NCI-H2029 treated with DMSO at 0.1 percent for 48 hours (cell line): Measurements from ENCODE around the gene PRL.

Experiments used
- DNase-seq: peaks from one replicate; lab custom pipeline; 2025; lab: John Stamatoyannopoulos, UW

The PRL gene

DNA sequence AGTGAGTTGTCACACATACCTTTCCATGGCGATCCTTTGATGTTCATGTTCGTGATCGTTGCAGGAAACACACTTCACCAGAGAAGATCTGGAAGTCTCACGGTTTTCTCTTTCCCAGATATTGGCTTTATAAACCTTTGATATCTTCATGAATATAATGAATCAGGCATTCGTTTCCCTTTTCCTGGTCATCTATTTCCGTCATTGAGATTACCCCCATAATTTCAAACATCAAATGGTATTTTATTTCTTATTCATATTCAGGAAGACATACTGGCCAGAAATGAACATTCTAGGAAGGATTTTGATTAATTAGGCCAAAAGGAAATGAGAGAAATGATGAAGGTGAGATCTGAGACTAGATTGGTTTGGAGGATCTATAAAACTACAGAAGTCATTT lies at the start of gene PRL:
Gene PRL, minus strand, starts transcription at position 101 of the 400 bp plus-strand sequence. Its CDS starts 54 bp downstream, at position 47.
- no peak for DNase-seq

DNA sequence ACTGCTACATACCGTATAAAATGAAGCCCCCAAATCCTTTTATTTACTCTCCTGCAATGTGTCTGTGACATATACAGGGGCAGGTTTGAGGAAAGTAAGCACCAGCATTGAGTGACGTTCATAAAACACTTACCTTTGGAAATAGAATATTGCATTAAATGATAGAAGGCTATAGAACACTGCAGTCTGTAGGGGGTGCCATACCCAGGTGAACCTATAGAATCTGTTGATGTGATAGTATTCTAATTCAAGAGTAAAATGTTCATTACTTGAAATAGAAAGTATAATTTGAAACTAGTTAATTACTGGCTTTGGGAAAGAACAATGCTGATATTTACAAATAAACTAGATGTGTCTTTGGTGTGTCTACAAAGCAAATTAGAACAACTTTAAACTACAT lies 47.0 kb upstream of the PRL start:
- no peak for DNase-seq

DNA sequence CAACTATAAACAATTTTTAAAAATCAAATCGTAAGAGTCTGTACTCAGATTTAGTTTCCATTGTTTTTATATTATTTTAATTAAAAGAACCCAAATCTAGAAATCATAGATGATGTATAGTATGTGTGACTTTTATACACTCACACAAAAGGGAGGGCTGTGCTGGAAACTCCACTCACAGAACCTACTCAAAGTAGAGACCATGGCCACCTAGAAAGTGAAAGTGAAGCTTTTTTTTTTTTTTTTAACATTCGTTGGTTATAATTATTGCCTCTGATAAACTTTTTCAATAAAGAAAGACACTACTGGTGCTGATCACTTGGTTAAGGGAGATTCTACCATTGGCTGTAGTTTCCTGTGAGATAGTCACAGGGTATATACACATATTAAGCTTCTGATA lies 37.9 kb upstream of the PRL start:
- no peak for DNase-seq

DNA sequence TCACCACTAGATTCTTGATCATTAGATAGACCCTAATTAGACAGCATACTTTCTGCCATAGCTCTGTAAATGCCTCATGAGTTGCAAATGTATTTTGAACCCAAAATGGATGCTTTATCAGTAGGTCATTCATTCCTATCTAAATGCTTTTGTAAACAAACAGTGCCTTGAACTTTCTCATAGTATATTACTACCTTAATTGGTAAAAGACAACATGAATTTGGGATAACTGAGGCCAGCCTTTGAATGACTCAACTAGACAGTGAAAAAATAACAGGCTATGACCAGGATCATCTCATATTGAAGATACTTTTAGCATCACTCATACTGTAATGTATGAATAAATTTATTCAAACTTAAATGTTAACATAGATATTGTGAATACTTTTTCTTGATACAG lies 37.0 kb upstream of the PRL start:
- DNase-seq, result no peak

DNA sequence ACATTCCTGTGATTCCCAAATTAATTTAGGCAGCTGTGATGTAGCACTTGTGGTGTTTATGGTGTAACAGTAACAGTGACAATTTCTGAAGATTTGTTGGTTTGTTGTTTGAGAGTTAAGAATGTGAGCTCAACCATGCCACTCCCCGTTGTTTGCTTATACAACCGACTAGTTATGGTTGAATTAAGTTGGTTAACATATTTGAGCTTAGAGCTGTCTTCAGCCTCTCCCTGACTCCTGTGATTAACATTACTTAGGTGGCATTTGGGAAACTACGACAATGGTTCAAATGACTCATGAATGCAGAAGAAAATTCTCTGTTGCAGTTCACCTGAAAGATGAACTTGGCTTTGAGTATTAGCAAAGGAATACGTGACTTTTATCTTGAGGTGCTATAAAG lies 35.9 kb upstream of the PRL start:
- no peak for DNase-seq

DNA sequence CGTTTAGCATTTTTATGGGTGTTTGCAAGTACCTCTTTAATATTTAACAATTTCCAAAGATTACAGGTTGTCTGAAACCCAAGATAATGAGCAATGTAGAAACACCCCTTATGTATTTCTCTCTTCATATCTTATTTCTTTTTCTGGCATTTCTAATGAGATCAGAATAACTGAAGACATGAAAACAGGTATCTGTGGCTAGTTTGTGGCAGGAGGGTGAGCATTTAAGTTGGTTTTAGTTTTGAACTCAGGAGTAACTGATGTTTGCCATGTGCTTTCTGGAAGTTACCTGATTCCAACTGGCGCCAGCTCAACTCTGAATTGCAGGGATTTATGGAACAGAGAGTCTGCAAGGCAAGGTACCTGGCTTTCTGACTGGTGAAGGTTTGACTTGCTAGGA lies 35.4 kb upstream of the PRL start:
- no peak for DNase-seq

DNA sequence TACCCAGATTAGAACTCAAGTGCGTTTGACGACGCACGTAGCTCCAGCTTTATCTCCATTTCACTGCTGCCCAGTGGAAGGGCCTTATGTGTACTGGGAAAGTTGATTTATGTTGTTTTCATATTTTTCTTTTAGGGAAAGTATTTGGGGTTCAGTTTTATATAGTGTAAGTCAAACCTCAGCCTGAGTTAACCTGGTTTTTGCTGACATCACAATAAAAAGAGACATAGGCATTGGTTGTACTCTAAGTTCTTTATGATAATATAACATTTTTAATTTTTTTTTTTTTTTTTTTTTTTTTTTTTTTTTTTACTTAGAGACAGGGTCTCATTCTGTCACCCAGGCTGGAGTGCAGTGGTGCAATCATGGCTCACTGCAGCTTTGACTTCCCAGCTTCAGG lies 34.1 kb upstream of the PRL start:
- no peak for DNase-seq

DNA sequence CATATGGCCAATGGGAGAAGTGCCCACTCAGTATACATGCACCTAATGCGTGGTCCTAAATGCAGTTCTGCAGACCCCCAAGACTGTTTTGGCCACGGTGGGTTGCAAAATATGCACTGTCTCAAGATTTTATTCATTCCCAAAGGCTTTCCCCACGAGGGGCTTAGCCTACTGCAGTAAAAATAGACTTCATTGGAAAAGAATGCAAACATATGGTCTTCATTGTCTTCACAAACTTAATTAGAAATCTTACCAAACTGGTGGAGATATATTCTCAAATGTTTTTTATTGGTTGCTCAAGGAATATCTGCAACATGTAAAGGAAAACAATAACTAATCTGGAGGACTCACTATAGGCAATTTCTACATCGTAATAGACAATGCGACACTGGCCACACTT lies 31.6 kb upstream of the PRL start:
- no peak for DNase-seq

DNA sequence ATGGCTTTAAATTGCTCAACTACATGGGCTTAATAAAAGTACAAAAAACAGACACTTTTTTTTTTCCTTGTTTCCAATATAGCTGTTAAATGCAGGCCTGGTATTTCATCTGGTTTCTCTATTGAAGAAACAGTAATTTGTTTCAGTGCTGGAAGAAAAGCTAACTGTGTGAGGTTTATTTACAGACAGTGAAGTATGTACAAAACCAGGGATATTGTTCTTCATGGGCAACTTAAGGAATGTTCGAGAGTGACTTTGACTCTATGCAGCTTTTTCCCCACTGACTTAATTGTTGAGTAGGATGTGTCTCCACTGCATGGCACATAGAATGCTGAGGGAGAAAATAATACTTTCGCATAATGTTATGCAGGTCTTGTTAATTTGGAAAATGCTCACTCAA lies 31.0 kb upstream of the PRL start:
- no peak for DNase-seq

DNA sequence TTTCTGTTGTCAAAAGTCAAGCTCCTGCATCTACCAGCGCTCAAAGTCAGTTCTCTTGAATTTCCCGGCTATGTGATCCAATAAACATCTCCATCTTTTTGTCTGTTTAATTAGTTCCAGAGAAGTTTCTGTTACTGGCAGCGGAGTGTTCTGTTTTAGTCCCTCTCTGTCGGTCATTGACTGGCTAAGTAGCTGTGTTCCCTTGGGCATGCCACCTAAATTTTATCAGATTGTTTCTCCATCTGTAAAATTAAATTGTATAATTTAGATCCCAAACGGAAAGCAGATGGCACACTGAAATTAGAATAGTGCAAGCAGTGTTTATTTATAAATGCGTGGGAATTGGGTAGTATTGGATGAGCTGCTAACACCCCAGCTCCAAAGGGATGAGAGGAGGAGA lies 29.7 kb upstream of the PRL start:
- DNase-seq, result no peak

DNA sequence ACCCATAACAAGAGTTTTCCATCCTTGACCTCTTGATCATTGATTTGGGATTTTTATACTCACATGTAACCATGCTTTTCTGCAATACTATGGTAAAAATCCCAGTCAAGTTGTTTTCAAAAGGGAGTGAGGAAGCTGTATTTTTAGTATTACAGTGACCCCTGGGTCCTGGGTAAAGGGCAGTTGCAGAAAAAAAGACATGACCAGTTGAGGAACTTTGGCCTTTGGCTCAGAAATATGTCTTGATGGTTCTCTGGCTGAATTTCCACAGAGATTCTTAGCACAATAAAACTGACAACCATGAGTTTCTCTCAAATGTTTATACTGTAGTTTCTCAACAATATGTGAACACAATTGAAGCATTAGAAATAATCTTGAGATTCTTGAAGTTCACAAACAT lies 28.6 kb upstream of the PRL start:
- DNase-seq, result no peak

DNA sequence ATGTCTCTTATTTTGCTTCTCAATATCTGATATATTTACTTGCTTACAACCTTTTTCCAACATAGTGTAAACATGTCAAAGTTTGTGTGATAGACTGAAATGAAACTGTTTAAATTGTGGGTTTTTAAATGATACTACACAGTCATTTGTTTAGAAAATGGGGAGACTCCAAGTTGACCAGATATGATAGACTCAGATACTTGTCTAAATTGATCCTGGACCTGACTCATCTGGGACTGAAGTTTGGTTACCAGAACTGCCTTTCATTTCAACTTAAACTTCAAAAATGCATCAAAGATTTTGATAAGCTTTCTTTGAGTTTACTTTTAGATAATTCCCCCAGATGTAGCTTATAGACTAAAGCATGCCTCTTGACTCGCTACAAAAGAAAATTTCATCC lies 27.0 kb upstream of the PRL start:
- no peak for DNase-seq

DNA sequence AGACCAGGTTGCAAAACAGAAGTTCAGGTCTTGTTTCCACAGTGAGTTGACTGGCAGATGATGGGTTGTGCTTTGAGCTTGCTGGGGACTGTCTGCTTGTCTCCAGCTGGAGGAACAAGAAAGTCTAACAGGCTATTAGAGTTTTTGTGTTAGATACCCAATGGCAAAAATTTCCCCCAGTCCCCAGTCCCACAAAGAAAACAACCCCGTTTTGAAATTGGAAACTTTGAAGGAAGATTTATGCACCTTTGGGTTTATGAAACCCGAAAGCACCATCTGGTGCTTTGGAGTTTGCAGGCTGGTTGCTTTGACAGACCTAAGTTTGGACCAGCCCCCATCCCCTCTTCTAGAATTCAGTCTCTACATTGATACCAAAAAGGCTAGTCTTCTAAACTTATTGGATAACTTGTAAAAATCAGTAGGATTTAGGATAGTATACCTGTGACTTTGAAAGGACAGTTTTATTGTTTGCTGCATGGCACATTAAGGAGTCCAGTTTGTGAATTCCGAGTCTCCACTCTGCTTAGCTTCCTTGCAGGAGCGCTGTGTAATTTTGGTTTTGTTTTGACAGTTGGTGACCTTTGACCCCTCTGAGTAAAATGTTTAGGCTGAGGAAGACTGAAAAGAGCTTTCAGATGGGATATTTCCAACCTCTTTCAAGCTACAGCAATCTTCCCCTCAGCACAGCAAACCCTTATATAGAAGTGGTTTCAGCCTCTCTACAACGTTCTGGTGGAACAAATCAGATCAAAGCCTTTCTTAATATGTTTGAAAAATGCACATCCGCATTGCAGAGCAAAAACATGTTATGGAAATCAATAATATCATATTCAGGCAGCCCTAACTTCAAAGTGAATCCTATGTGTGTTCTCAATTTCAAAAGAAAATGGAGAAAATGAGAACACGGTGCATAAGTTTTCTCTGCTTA lies 25.5 kb upstream of the PRL start:
- DNase-seq, result no peak

DNA sequence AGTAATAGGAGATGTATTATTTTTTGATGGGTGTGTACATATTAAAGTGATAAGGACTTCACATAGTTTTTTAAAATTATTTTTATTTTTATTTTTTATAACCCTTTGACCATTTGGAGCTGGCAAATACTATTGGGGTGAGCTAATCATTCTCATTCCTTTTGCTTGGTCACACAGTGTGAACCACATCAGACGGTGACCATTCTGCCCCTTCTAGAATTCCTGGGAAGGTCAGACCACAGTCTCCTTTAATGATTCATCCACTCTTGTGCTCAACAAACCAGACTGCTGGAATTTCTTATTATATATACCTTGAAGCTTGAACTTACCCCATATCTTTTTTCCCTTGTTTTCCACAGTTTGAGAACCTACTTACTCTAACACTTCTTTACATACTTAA lies 23.9 kb upstream of the PRL start:
- no peak for DNase-seq

DNA sequence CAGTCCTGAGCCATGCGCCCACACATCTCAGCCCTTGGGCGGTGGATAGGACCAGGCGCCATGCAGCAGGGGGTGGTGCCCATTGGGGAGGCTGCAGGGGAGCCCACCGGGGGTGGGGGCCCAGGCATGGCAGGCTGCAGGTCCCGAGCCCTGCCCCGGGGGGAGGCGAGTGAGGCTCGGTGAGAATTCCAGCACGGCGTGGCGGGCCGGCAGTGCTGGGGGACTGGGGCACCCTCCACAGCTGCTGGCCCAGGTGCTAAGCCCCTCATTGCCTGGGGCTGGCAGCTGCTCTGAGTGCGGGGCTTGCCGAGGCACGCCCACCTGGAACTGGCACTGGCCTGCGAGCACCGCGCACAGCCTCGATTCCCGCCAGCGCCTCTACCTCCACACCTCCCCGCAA lies 21.6 kb upstream of the PRL start:
- no peak for DNase-seq

DNA sequence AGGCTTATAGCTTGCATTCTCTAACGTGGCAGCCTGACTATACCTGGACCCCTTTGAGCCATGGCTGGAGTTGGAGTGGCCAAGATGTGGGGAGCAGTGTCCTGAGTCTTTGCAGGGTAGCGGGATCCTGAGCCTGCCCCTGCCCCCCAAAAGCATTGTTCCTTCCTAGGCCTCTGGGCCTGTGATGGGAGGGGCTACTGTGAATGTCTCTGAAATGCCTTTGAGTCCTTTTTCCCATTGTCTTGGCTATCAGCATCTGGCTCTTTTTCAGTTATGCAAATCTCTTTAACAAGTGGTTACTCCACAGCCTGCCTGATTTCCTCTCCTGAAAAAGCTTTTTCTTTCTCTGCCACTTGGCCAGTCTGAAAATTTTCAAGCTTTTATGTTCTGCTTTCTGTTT lies 17.0 kb upstream of the PRL start:
- no peak for DNase-seq

DNA sequence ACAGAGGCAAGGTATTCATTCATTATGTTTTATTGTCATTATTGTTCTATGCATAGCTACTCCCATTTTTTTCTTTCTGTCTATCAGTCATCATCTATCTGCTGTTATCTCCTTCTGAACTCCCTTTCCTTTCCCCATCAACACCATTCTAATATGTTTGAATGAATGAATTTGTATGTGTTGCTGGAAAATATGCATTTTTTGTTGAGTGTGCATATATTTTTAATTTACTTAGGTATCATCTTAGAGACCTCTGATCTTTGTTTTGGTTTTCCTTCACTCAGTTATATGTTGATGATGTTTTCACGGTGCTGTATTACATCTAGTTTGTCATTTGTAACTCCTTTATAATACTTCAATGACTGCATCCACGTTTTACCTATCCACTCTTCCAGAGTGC lies 12.1 kb upstream of the PRL start:
- no peak for DNase-seq

DNA sequence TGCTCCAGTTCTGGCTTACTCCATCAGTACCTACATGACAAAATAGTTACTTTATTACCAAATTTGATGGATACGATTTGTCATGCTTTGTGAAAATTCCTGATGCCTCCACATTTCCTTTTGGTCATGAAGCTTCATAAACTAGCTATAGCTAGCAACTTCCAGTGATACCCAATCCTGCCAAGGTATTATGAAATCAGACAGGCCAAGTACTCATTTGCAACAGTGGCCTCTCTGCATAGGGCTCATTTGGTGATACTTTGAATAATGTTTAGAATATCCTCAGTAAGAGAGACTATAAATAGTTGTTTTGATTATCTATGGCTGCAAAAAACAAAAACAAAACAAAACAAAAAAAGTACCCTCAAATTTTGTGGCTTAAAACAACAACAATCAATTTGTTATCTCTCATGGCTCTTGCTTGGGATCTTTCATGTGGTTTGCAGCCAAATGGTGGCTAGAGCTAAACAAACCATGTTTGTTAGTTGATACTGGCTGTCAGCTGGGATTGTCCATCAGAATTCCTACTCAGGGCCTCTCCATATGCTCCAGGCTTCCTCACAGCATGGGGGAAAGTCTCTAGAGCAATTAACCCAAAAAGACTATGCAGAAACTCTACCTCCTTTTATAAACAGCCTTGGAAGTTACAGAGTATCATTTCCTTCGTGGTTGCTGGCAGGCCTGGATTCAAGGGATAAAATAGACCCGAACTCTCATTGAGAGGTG lies 10.1 kb upstream of the PRL start:
- no peak for DNase-seq

DNA sequence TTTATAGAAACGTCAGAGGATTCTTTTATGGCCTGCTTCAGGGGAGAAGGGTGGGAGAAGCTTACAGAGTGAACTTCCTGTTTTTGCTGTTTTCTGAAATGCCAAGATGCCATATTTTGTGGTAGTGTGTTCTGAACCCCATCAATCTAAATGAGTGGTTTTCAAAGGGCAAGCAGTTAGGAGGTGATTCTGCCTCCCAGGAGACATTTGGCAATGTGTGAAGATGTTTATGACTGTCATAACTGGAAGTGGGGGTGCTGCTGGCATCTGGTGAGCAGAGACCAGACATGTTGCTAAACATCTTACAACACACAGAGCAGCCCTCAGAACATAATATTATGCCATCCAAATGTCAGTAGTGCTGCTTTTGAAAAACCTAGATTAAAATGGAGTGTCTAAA lies 6.0 kb upstream of the PRL start:
- no peak for DNase-seq

DNA sequence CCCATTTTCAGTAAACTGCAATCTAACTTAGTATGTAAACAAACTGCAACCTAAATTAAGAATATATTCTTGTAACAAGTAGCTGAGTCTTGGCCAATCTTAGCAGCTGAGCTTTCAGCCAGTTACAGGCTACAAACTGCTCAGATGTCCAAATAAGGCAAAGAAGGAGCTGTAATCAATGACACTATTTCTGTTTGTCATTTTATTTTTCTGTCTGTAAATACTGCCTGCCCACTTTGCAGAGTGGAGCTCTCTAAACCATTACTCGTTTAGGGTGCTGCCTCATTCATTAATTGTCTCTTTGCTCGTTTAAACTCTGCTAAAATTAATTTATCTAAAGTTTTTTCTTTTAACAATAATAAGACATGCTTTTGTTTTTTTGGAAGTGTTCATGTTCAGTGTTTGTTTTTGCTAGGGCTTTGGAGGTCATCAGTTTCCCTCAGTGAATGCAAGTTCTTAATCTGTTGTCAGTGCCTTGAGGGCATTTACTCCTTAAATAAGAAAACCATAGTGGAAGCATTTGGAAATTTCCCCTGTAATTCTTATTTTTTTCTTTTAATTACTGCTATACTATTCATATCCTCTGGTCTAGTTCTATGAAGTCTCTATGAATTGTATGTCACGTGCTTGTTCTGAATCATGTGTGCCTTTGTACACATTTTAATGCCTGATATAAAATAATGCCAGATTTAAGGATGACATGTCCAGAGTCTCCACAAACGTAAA lies 3.6 kb upstream of the PRL start:
- no peak for DNase-seq

DNA sequence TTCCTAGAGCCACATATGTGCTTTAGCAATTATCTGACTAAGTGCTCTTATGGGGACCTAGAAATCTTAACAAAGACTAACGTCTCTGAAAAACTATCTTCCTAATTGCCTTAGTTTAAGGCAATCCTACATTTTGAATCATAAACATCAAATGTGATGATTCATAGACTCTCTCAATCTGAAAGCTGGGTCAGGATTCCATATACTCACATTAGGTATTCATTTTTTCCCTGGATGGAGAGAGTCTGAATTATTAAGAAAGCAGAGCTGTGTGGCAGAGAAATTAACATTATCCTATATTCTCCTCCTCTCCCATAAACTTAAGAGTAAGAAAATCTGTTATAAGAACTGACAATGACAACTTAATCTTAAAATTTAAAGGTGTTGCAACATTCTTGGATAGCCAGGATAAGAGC lies 1.6 kb upstream of the PRL start:
- no peak for DNase-seq

DNA sequence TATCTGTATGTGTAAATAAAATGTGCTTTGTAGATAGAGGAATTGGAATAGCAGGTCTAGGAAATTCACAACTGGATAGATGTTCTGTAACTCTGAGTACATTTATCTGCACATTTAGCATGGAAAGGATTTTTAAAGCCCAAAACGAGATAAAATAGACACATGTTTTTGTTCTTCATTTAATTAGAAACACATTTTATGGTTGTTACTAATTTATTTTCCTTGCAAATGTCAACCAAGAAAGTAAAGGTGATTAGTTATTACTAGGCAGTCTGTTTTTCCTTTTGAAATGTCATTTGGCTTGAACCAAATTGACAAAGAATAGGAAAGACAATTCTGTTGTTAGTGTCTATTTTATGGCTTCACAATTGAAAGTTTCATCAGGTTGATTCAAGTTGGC lies 769 bp downstream of the PRL start:
- DNase-seq, result no peak

DNA sequence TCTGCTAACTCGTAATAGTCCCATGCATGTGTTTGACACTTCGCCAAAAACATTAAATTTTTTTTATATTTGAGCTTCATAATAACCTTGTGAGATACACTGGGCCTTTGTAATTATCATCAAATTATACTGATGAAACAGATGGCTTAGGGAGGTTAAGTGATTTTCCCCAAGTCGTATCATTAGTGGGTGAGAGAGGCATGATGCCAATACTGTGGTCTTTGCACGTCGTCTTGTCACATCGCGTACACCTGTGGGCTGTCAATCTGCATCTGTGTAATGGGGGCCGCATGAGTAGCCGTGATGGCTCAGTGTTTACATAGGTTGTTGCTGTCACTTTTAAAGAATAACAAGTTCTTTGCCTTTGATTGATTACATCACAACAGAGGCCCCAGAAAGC lies 1.7 kb downstream of the PRL start:
- no peak for DNase-seq
